ENCODE results near the gene PTAFR. TPM values are rescaled to one million over a fixed set of nuclear protein-coding genes. Genes with fewer than 3 reads are reported as not detected.

PTAFR gene
- total and polyA plus RNA-seq, 9 donors: 0.72 to 7.2 (median 1.5) TPM

DNA sequence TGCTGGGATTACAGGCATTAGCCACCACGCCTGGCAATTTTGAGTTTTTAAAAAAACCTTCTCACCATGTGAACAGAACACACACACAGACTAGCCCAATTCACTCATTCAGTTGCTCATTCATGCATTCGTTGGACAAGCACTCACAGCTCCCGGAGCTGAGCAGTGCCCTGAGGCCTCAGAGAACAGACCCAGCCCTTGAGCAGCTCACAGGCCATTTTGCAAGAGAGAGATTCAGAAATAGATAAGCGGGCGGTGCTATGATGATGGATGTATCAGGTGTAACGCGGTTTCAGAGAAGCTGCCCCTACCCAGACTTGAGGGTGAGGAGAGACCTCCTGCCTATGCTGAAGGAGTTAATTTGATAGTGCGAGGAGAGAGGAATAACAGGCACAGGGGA, 18.6 kb downstream of the PTAFR start:
- Histone ChIP-seq H3K4me1 (ENCODE audit: insufficient read depth) (peaks cover 2% of the 10 kb centered on the region), H3K9me3 (no peaks in the 10 kb centered on the region), H3K27me3 (no peaks in the 10 kb centered on the region), H3K36me3 (no peaks in the 10 kb centered on the region), H3K4me3 (no peak overlapping the region), H3K27ac (no peak overlapping the region)
- intact Hi-C loops (cut with DNase I): no loop called here
- 96 to 98% (median 97%) methylated on average over 8 of the region's 8 CpGs for WGBS, 3 donors
- no peak for DNase-seq
- TF ChIP-seq, protein P1, sequence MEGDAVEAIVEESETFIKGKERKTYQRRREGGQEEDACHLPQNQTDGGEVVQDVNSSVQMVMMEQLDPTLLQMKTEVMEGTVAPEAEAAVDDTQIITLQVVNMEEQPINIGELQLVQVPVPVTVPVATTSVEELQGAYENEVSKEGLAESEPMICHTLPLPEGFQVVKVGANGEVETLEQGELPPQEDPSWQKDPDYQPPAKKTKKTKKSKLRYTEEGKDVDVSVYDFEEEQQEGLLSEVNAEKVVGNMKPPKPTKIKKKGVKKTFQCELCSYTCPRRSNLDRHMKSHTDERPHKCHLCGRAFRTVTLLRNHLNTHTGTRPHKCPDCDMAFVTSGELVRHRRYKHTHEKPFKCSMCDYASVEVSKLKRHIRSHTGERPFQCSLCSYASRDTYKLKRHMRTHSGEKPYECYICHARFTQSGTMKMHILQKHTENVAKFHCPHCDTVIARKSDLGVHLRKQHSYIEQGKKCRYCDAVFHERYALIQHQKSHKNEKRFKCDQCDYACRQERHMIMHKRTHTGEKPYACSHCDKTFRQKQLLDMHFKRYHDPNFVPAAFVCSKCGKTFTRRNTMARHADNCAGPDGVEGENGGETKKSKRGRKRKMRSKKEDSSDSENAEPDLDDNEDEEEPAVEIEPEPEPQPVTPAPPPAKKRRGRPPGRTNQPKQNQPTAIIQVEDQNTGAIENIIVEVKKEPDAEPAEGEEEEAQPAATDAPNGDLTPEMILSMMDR (IDR thresholded peaks at IDR 0.05): no peak
- TF ChIP-seq EP300 (IDR thresholded peaks at IDR 0.05) (no peak), POLR2A (IDR thresholded peaks at IDR 0.05) (no peak)

- Histone ChIP-seq H3K27ac (no peak overlapping the region), H3K27me3 (no peaks in the 10 kb centered on the region), H3K36me3 (no peaks in the 10 kb centered on the region), H3K4me1 (ENCODE audit: insufficient read depth) (peaks cover 2% of the 10 kb centered on the region), H3K4me3 (no peak overlapping the region), H3K9me3 (no peaks in the 10 kb centered on the region)
- 32 to 74% (median 36%) methylated on average over 4 of the region's 4 CpGs for WGBS, 3 donors
- TF ChIP-seq EP300 (IDR thresholded peaks at IDR 0.05) (no peak), POLR2A (IDR thresholded peaks at IDR 0.05) (no peak)
- TF ChIP-seq, protein P1 (IDR thresholded peaks at IDR 0.05): no peak
- intact Hi-C loops (cut with DNase I): no loop called here
- no peak for DNase-seq
Measured at GRCh38 chr1:28156821-28157220, 19.7 kb downstream of the PTAFR start.

DNA sequence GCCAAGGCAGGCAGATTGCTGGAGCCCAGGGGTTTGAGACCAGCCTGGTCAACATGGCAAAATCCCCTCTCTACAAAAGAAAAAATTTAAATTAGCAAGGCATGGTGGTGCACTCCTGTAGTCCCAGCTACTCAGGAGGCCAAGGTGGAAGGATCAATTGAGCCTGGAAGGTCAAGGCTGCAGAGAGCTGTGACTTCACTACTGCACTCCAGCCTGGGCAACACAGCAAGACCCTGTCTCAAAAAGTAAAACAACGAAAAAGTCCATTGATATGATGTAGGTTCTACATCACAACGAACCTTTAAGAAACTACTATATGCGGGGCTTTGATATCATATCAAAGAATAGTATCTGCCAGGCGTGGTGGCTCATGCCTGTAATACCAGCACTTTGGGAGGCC, 20.9 kb downstream of the PTAFR start:
- WGBS, 3 donors: 54 to 81% (median 65%) methylated on average over 4 of the region's 4 CpGs
- TF ChIP-seq EP300 (IDR thresholded peaks at IDR 0.05): no peak
- no peak for TF ChIP-seq POLR2A (IDR thresholded peaks at IDR 0.05)
- TF ChIP-seq, protein P1 (IDR thresholded peaks at IDR 0.05): no peak
- no peak for DNase-seq
- intact Hi-C loops (cut with DNase I): no loop called here
- Histone ChIP-seq H3K9me3 (no peaks in the 10 kb centered on the region), H3K36me3 (no peaks in the 10 kb centered on the region), H3K4me3 (no peak overlapping the region), H3K27me3 (no peaks in the 10 kb centered on the region), H3K27ac (no peak overlapping the region), H3K4me1 (ENCODE audit: insufficient read depth) (peaks cover 2% of the 10 kb centered on the region)

DNA sequence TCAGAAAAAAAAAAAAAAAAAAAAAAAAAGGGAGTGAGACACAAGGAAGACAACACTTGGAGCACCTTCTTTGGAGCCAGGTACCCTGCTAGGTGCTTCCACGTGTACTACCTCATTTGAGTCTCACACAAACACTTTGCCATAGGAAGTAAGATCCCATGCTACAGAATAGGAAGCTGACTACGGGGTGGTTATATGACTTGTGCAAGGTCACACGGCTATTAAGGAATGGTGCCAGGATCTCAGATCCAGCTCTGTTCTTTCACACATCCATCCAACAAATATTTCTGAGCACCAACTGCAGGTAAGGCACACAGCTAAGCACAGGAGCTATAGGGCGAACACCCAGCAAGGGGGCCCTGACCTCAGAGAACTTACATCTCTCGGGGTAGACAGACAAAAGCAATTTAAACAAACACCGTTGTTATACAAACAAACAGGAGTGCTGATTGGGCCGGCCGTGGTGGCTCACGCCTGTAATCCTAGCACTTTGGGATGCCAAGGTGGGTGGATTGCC, 22.4 kb downstream of the PTAFR start:
- 73 to 77% (median 74%) methylated on average over 9 of the region's 9 CpGs for WGBS, 3 donors
- TF ChIP-seq POLR2A (IDR thresholded peaks at IDR 0.05) (no peak), EP300 (IDR thresholded peaks at IDR 0.05) (no peak)
- TF ChIP-seq, protein P1 (IDR thresholded peaks at IDR 0.05): no peak
- DNase-seq: no peak
- H3K27me3 ChIP-seq: no peaks in the 10 kb centered on the region
- intact Hi-C loops (cut with DNase I): no loop called here
- no peak overlapping the region for H3K4me3 ChIP-seq
- no peaks in the 10 kb centered on the region for H3K36me3 ChIP-seq
- no peak overlapping the region for H3K27ac ChIP-seq
- H3K9me3 ChIP-seq: no peaks in the 10 kb centered on the region
- peaks cover 2% of the 10 kb centered on the region for H3K4me1 ChIP-seq (ENCODE audit: insufficient read depth)

Data from ovary (tissue), 9 donors.